PC-9 (cell line): ENCODE measurements around the gene IGFBP7.

ENCODE experiments used
- CTCF ChIP-seq: fragments of 200-600 bp; sonication (generic); conservative IDR thresholded peaks from 2 replicates; pipeline ENCODE4 v1.6.1; 2017; ENCODE audit warnings: mixed run types, antibody characterized with exemption, mild to moderate bottlenecking, moderate library complexity
- EZH2 ChIP-seq: fragments of 200-600 bp; sonication (generic); IDR thresholded peaks from 2 replicates; pipeline ENCODE4 v1.8.0; 2017; ENCODE audit warnings: antibody characterized with exemption, low read depth

- TF ChIP-seq CTCF, result no peak
- no peak for TF ChIP-seq EZH2
Observed at GRCh38 chr4:57153207-57153606, 43.0 kb upstream of the IGFBP7 start.
